A673 (cell line): ENCODE data around the gene TASP1. TPM values are rescaled to one million over a fixed set of nuclear protein-coding genes. Genes with fewer than 3 reads are reported as not detected.
A peak's percentile ranks its signal among the peaks of the same experiment; 100 is the strongest.

ENCODE experiments used
- BruUV-seq: library from RNA; stranded (reverse); fragments of 400-500 nt; replicated peaks from 2 replicates; lab custom pipeline; 2021; lab: Mats Ljungman, UMichigan
- CTCF ChIA-PET: fragments of 300-600 bp; sonication (Branson Sonifier 250); formaldehyde crosslinking; loops from one replicate; lab custom pipeline; 2022; ENCODE audit warnings: antibody characterized with exemption; lab: Charles Lee
- POLR2A ChIA-PET: fragments of 300-600 bp; sonication (Branson Sonifier 250); formaldehyde crosslinking; loops from one replicate; lab custom pipeline; 2022; ENCODE audit warnings: antibody characterized with exemption; ENCODE audit not compliant: low non-redundant PET; lab: Charles Lee
- DNase-seq: peaks from one replicate; pipeline ENCODE4 v3.0.0-alpha.2; 2015; ENCODE audit warnings: low spot score
- H3K27ac ChIP-seq: fragments of 200-600 bp; sonication (generic); 2 replicates; pipeline ENCODE4 v1.5.1; 2016; ENCODE audit warnings: mixed run types, low read depth, mild to moderate bottlenecking, mixed read lengths, antibody characterized with exemption, low read length; ENCODE audit not compliant: poor library complexity, severe bottlenecking
- H3K27me3 ChIP-seq: fragments of 200-600 bp; sonication (generic); replicated peaks from 2 replicates; pipeline ENCODE4 v1.6.1; 2017; ENCODE audit warnings: mixed run types, low read depth, mild to moderate bottlenecking, mixed read lengths, antibody characterized with exemption, low read length; ENCODE audit not compliant: insufficient read depth, poor library complexity
- H3K36me3 ChIP-seq: fragments of 200-600 bp; sonication (generic); 2 replicates; pipeline ENCODE4 v1.6.1; 2016; ENCODE audit warnings: mixed run types, mild to moderate bottlenecking, mixed read lengths, antibody characterized with exemption, low read length; ENCODE audit not compliant: insufficient read depth, poor library complexity, severe bottlenecking
- H3K4me1 ChIP-seq: fragments of 200-600 bp; sonication (generic); 2 replicates; pipeline ENCODE4 v1.6.1; 2017; ENCODE audit warnings: mixed run types, mild to moderate bottlenecking, mixed read lengths, antibody characterized with exemption, low read length; ENCODE audit not compliant: insufficient read depth, poor library complexity, severe bottlenecking
- H3K4me3 ChIP-seq: fragments of 200-600 bp; sonication (generic); 2 replicates; pipeline ENCODE4 v1.5.1; 2016; ENCODE audit warnings: low read depth, mixed run types, mild to moderate bottlenecking, mixed read lengths, low read length; ENCODE audit not compliant: poor library complexity, severe bottlenecking
- H3K9me3 ChIP-seq: fragments of 200-600 bp; sonication (generic); 2 replicates; pipeline ENCODE4 v1.6.1; 2016; ENCODE audit warnings: mixed run types, low read depth, mild to moderate bottlenecking, mixed read lengths, antibody characterized with exemption, low read length; ENCODE audit not compliant: poor library complexity, severe bottlenecking
- EZH2 ChIP-seq: fragments of 200-600 bp; sonication (generic); IDR thresholded peaks from 2 replicates; pipeline ENCODE4 v1.6.1; 2017; ENCODE audit warnings: borderline replicate concordance, low read depth, mild to moderate bottlenecking, mixed read lengths, antibody characterized with exemption, low read length; ENCODE audit not compliant: poor library complexity, severe bottlenecking
- intact Hi-C: fragments of 100-400 bp; cut with micrococcal nuclease; formaldehyde crosslinking; loops from one replicate; pipeline ENCODE4 v1.10.0; 2022; ENCODE audit not compliant: unreplicated experiment
- total RNA-seq: library from RNA; stranded (reverse); gene quantifications from 2 replicates; pipeline ENCODE4 v1.2.3, GENCODE V29; 2021
- TF ChIP-seq, protein P1 (sequence below): fragments of 300-800, 200-600 bp; sonication (generic); conservative IDR thresholded peaks from 2 replicates; pipeline ENCODE4 v1.5.1; 2017; ENCODE audit warnings: low read depth, mild to moderate bottlenecking, antibody characterized with exemption, low read length, moderate library complexity, mixed read lengths

The TASP1 gene
- total RNA-seq, 1 experiment from 2014 or later: 15.6 TPM

DNA sequence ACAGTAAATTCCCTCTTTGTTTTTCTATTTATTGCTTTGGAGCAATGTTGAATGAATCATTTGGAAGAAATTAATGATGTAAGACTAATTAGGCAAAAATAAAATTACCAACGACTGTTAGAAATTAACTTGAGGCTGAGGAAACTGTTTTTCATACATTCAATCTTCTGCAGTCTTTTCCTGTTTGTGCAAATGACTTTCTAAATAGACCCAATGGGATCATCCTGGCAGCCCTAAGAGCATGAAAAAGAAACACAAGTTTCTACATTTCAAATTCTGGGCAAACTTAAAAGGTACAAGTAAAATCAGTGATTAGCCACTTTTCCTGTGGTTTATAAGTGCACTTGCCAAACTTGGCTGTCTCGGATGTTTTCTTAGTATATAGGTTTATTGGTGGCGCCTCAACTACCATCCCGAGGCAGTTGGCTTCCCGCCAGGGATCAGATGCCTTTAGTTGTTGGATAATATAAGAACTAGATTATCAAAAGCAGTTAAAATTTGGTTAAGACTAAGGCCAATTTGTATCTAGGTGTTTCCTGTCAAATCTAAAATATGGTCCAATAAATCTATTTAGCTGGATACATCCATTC lies 236.5 kb downstream of the TASP1 start:
- ChIA-PET CTCF (no interaction called here), POLR2A (no interaction called here)
- no peaks in the 10 kb centered on the region for H3K36me3 ChIP-seq
- H3K27me3 ChIP-seq: no peaks in the 10 kb centered on the region
- H3K27ac ChIP-seq: no peak overlapping the region
- H3K9me3 ChIP-seq: no peaks in the 10 kb centered on the region
- intact Hi-C loops: no loop called here
- TF ChIP-seq, protein P1, sequence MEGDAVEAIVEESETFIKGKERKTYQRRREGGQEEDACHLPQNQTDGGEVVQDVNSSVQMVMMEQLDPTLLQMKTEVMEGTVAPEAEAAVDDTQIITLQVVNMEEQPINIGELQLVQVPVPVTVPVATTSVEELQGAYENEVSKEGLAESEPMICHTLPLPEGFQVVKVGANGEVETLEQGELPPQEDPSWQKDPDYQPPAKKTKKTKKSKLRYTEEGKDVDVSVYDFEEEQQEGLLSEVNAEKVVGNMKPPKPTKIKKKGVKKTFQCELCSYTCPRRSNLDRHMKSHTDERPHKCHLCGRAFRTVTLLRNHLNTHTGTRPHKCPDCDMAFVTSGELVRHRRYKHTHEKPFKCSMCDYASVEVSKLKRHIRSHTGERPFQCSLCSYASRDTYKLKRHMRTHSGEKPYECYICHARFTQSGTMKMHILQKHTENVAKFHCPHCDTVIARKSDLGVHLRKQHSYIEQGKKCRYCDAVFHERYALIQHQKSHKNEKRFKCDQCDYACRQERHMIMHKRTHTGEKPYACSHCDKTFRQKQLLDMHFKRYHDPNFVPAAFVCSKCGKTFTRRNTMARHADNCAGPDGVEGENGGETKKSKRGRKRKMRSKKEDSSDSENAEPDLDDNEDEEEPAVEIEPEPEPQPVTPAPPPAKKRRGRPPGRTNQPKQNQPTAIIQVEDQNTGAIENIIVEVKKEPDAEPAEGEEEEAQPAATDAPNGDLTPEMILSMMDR: no peak
- TF ChIP-seq EZH2: no peak
- no peak overlapping the region for H3K4me3 ChIP-seq
- peaks cover 33% of the 10 kb centered on the region for H3K4me1 ChIP-seq
- no TSS peak for BruUV-seq
- DNase-seq: peak; percentile 52

DNA sequence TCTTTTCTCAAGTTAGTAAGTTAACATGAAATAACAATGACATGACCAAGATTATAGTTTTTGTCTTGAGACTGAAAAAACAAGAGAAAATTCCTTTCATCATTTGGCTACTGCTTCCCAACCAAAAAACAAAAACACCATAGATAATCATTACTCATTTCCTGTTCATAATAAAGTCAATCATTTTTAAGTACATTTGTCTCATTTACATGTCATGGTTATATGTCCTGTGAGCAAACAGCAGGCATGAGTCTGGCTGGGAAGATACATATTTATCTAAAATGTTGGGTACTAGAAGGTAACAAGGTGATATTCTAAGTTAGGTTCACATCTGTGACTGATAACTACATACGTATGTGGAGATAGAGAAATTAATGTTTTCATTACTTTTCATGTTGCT lies 237.1 kb downstream of the TASP1 start:
- no peak for TF ChIP-seq EZH2
- TF ChIP-seq, protein P1: no peak
- CTCF ChIA-PET: no interaction called here
- no peak overlapping the region for H3K4me3 ChIP-seq
- H3K27ac ChIP-seq: no peak overlapping the region
- no peaks in the 10 kb centered on the region for H3K27me3 ChIP-seq
- intact Hi-C loops: no loop called here
- no peaks in the 10 kb centered on the region for H3K36me3 ChIP-seq
- DNase-seq: peak; percentile 28
- POLR2A ChIA-PET: no interaction called here
- peaks cover 33% of the 10 kb centered on the region for H3K4me1 ChIP-seq
- H3K9me3 ChIP-seq: no peaks in the 10 kb centered on the region
- BruUV-seq: no TSS peak

DNA sequence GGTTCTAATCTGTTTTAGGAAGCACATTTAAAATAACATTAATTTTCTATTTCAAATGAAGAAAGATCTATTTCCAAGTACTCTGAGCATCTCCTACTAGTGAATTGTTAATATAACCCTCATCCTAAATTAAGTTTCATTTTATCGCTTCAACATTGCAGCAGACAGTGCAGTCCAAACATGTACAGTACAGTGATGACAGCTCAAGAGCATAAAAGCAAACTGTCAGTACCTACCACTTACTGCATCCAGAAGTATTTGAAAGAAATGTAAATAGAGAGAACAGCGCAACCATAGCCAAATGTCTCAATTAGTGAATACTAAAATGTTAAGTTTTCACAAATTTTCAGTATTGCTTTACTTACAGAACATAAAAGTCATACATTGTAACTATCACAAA lies 238.3 kb downstream of the TASP1 start:
- POLR2A ChIA-PET: no interaction called here

More for the DNA sequence above, 238.3 kb downstream of the TASP1 start:
- no peak overlapping the region for H3K27ac ChIP-seq
- TF ChIP-seq EZH2: no peak
- TF ChIP-seq, protein P1: no peak
- H3K36me3 ChIP-seq: no peaks in the 10 kb centered on the region
- DNase-seq: no peak
- intact Hi-C loops: no loop called here
- no peaks in the 10 kb centered on the region for H3K27me3 ChIP-seq
- BruUV-seq: no TSS peak
- H3K4me1 ChIP-seq: peaks cover 40% of the 10 kb centered on the region
- H3K9me3 ChIP-seq: no peaks in the 10 kb centered on the region
- no peak overlapping the region for H3K4me3 ChIP-seq
- CTCF ChIA-PET: no interaction called here
